Pancreas (tissue), 10 donors: ENCODE data around the gene THOC2. TPM values are rescaled to one million over a fixed set of nuclear protein-coding genes. Genes with fewer than 3 reads are reported as not detected.
A peak's percentile ranks its signal among the peaks of the same experiment; 100 is the strongest.
"Not testable (repeated sequence)": the region's sequence is repeated elsewhere in the genome, so short reads cannot be mapped to it uniquely, and the experiment has no call there.

Source experiments
- ATAC-seq, 4 donors: fragments of 200-7000 bp; cut with Tn5 transposase; one replicate each; pipeline versions ENCODE4 v1.8.0 to v1.9.1; 2020; ENCODE audit warnings: mild to moderate bottlenecking in 4 of 4, moderate library complexity in 4 of 4
- DNase-seq, 6 donors: peaks; one replicate each; pipeline ENCODE4 v3.0.0-alpha.2; 2020
- FAIRE-seq: peaks from 2 replicates; lab custom pipeline; 2012; peaks lifted over from hg19 to GRCh38; lab: Jason Lieb, UNC
- H3K27ac ChIP-seq, 4 donors: fragments of 200-600 bp; sonication (generic); 1 replicate in 3 of 4; 2 replicates in 1 of 4; pipeline versions ENCODE4 v1.5.0 to v1.8.0; 2020
- H3K27me3 ChIP-seq, 4 donors: fragments of 200-600 bp; one replicate each; pipeline ENCODE4 v1.8.0; 2021
- H3K36me3 ChIP-seq, 3 donors: fragments of 200-600 bp; sonication (generic) in 1 of 3; one replicate each; pipeline versions ENCODE4 v1.5.0 to v1.8.0; 2020 to 2021
- H3K4me1 ChIP-seq, 3 donors: fragments of 200-600 bp; one replicate each; pipeline ENCODE4 v1.8.0; 2021
- H3K4me3 ChIP-seq, 4 donors: fragments of 200-600 bp; sonication (generic) in 2 of 4; one replicate each; pipeline versions ENCODE4 v1.5.0 to v1.8.0; 2020 to 2021
- H3K9me3 ChIP-seq, 4 donors: fragments of 200-600 bp; one replicate each; pipeline ENCODE4 v1.8.0; 2021
- WGBS, 2 donors: extraction: QIAGEN DNeasy Blood & Tissue Kit; methylation state at CpG; one replicate each; pipeline ENCODE4 v1.1.7; 2013; 5-methylcytosine and 5-hydroxymethylcytosine counted together
- intact Hi-C, 3 donors: fragments of 100-400 bp; cut with DNase I; formaldehyde crosslinking; loops; one replicate each; pipeline versions ENCODE4 v1.11.1 to v1.14.2; 2022
- polyA plus RNA-seq, 2 donors: library from polyadenylated mRNA; stranded (reverse); fragments of 200-250 nt; gene quantifications; one replicate each; pipeline ENCODE4 v1.2.3, GENCODE V29; 2013
- total RNA-seq, 6 donors: library from RNA; stranded (reverse); fragmentation: NEBNext Ultra II Directional in 4 of 6; extraction: Animal tissue kit (Norgen Biotek cat#: 25700) in 4 of 6; gene quantifications; one replicate each; pipeline versions ENCODE4 v1.2.1 to v1.2.4, GENCODE V29; 2021 to 2023
- TF ChIP-seq, protein P1 (sequence below), 4 donors: fragments of 200-600 bp; sonication (generic) in 3 of 4; IDR thresholded peaks; one replicate each; pipeline versions ENCODE4 v1.5.0 to v1.8.0; 2021; ENCODE audit warnings: antibody characterized with exemption in 4 of 4
- donor health status: healthy with polysubstance abuse.
- donor health status: DM: no; HTN: no; CAD: no; lungs with moderate emphysema.
- donor health status: DM: no; HTN: no; CAD: no.
- donor health status: control.
- donor health status: control.
- donor health status: Bipolar disorder and iron deficiency.
- donor health status: DM: yes; HTN: yes; CAD: no.
- donor health status: DM: no; HTN: no; CAD: no.
- donor health status: DM: no; HTN: no; CAD: no.
- donor health status: DM: yes; HTN: yes; CAD: no.

Gene THOC2
- total and polyA plus RNA-seq, 8 donors = 18.9 to 52.6 (median 25.3) TPM

- ATAC-seq (no peak), DNase-seq (no peak), FAIRE-seq (no peak)
- intact Hi-C loops = no loop called here
- Histone ChIP-seq H3K27ac (no peak overlapping the region), H3K36me3 (no peaks in the 10 kb centered on the region), H3K27me3 (no peaks in the 10 kb centered on the region), H3K4me3 (no peak overlapping the region), H3K9me3 (no peaks in the 10 kb centered on the region), H3K4me1 (no peaks in the 10 kb centered on the region)
- 64 to 87% methylated on average over 1 of the region's 1 CpG for WGBS, 2 donors
- TF ChIP-seq, protein P1, sequence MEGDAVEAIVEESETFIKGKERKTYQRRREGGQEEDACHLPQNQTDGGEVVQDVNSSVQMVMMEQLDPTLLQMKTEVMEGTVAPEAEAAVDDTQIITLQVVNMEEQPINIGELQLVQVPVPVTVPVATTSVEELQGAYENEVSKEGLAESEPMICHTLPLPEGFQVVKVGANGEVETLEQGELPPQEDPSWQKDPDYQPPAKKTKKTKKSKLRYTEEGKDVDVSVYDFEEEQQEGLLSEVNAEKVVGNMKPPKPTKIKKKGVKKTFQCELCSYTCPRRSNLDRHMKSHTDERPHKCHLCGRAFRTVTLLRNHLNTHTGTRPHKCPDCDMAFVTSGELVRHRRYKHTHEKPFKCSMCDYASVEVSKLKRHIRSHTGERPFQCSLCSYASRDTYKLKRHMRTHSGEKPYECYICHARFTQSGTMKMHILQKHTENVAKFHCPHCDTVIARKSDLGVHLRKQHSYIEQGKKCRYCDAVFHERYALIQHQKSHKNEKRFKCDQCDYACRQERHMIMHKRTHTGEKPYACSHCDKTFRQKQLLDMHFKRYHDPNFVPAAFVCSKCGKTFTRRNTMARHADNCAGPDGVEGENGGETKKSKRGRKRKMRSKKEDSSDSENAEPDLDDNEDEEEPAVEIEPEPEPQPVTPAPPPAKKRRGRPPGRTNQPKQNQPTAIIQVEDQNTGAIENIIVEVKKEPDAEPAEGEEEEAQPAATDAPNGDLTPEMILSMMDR (IDR thresholded peaks at IDR 0.05) = no peak
Measured at GRCh38 chrX:123685232-123685631, 47.6 kb downstream of the THOC2 start.

DNA sequence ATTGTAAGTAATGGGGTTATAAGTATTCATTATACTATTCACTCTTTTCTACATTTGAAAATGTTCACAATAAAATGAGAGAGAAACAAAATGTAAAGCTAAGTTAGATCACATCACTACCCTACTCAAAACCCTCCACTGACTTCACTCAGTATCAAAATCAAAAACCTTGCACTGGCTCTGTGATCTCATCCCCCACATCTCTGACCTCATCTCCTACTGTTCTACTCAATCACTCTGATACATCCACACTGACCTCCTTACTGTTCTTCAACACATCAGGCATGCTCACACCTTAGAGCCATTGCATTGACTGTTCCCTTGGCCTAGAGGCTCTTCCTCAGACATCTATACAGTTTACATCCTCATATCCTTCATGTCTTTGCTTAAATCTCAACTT is 50.7 kb downstream of the THOC2 start:
- intact Hi-C loops = no loop called here

GRCh38 chrX:123679733-123680460 is 53.0 kb downstream of the THOC2 start:
- FAIRE-seq, H3K36me3 ChIP-seq, H3K9me3 ChIP-seq, H3K4me1 ChIP-seq, ATAC-seq, H3K4me3 ChIP-seq, DNase-seq, intact Hi-C loops, H3K27ac ChIP-seq, H3K27me3 ChIP-seq: not testable (repeated sequence)
- 83 to 92% methylated on average over 15 of the region's 15 CpGs for WGBS, 2 donors

More for the DNA sequence above, 50.7 kb downstream of the THOC2 start:
- Histone ChIP-seq H3K36me3 (no peaks in the 10 kb centered on the region), H3K27ac (no peak overlapping the region), H3K9me3 (no peaks in the 10 kb centered on the region), H3K27me3 (no peaks in the 10 kb centered on the region), H3K4me1 (no peaks in the 10 kb centered on the region), H3K4me3 (no peak overlapping the region)
- ATAC-seq (no peak), DNase-seq (no peak), FAIRE-seq (no peak)
- TF ChIP-seq, protein P1 (IDR thresholded peaks at IDR 0.05) = no peak

GRCh38 chrX:123675154-123675553 is 57.7 kb downstream of the THOC2 start:
- Histone ChIP-seq H3K9me3 (no peaks in the 10 kb centered on the region), H3K27ac (no peak overlapping the region), H3K4me1 (no peaks in the 10 kb centered on the region), H3K27me3 (no peaks in the 10 kb centered on the region), H3K4me3 (no peak overlapping the region), H3K36me3 (no peaks in the 10 kb centered on the region)
- DNase-seq (no peak), FAIRE-seq (no peak), ATAC-seq (no peak)
- 73 to 79% methylated on average over 2 of the region's 2 CpGs for WGBS, 2 donors
- intact Hi-C loops = no loop called here
- TF ChIP-seq, protein P1 (IDR thresholded peaks at IDR 0.05) = no peak

DNA sequence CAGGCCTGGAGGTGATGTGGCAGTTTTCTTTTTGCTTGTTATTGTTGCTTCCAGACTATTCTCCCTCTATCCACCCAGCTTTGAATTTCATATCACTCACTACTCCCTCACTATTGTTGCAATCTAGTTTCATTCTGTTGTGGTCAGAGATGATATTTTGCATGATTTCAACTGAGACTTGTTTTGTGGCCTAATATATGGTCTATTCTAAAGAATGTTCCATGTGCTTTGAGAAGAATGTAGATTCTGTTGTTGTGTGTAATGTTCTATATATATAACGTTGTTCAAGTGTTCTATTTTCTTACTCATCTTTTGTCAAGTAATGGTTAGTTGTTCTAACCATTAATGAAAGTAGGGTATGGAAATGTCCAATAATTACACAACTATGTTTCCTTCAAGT is 59.0 kb downstream of the THOC2 start:
- TF ChIP-seq, protein P1 (IDR thresholded peaks at IDR 0.05) = no peak
- WGBS, 2 donors = 54 to 88% methylated on average over 1 of the region's 1 CpG
- FAIRE-seq = peak; percentile 39

More for the DNA sequence above, 59.0 kb downstream of the THOC2 start:
- DNase-seq (no peak), ATAC-seq (no peak)
- intact Hi-C loops = no loop called here
- Histone ChIP-seq H3K36me3 (no peaks in the 10 kb centered on the region), H3K9me3 (no peaks in the 10 kb centered on the region), H3K4me1 (no peaks in the 10 kb centered on the region), H3K27me3 (no peaks in the 10 kb centered on the region), H3K27ac (no peak overlapping the region), H3K4me3 (no peak overlapping the region)
